GM21737 (cell line): ENCODE measurements around the gene KCNQ5.

Experiments
- ATAC-seq: cut with Tn5 transposase; IDR thresholded peaks from one replicate; pipeline ENCODE4 v1.9.1; 2021; ENCODE audit warnings: mild to moderate bottlenecking, moderate library complexity; ENCODE audit not compliant: unreplicated experiment

Gene KCNQ5

GRCh38 chr6:72788188-72788587 is 166.3 kb downstream of the KCNQ5 start:
- ATAC-seq = no peak

- no peak for ATAC-seq
Observed at GRCh38 chr6:72789145-72789544, 167.3 kb downstream of the KCNQ5 start.

GRCh38 chr6:72792692-72793091 is 170.8 kb downstream of the KCNQ5 start:
- ATAC-seq = no peak

- ATAC-seq = no peak
Observed at GRCh38 chr6:72793641-72794395, 172.0 kb downstream of the KCNQ5 start.

- no peak for ATAC-seq
Observed at GRCh38 chr6:72798196-72798595, 176.3 kb downstream of the KCNQ5 start.

- no peak for ATAC-seq
Observed at GRCh38 chr6:72809746-72810379, 188.0 kb downstream of the KCNQ5 start.

GRCh38 chr6:72810571-72811280 is 188.9 kb downstream of the KCNQ5 start:
- ATAC-seq = no peak

GRCh38 chr6:72811971-72812421 is 190.1 kb downstream of the KCNQ5 start:
- ATAC-seq = no peak

GRCh38 chr6:72813807-72814596 is 192.1 kb downstream of the KCNQ5 start:
- no peak for ATAC-seq

GRCh38 chr6:72816022-72816421 is 194.2 kb downstream of the KCNQ5 start:
- ATAC-seq = no peak

- no peak for ATAC-seq
Observed at GRCh38 chr6:72817208-72817607, 195.3 kb downstream of the KCNQ5 start.

GRCh38 chr6:72819609-72820008 is 197.7 kb downstream of the KCNQ5 start:
- ATAC-seq = no peak

GRCh38 chr6:72820153-72820552 is 198.3 kb downstream of the KCNQ5 start:
- no peak for ATAC-seq

- no peak for ATAC-seq
Observed at GRCh38 chr6:72820906-72821305, 199.0 kb downstream of the KCNQ5 start.

GRCh38 chr6:72822023-72822422 is 200.2 kb downstream of the KCNQ5 start:
- no peak for ATAC-seq

GRCh38 chr6:72822691-72823090 is 200.8 kb downstream of the KCNQ5 start:
- ATAC-seq = no peak

- ATAC-seq = no peak
Observed at GRCh38 chr6:72824833-72825232, 203.0 kb downstream of the KCNQ5 start.

GRCh38 chr6:72825315-72825911 is 203.5 kb downstream of the KCNQ5 start:
- no peak for ATAC-seq

GRCh38 chr6:72826037-72826436 is 204.2 kb downstream of the KCNQ5 start:
- ATAC-seq = no peak

GRCh38 chr6:72826744-72827438 is 205.0 kb downstream of the KCNQ5 start:
- no peak for ATAC-seq
